Endothelial cell of umbilical vein (primary cell): ENCODE data around the gene DPP10. TPM values are rescaled to one million over a fixed set of nuclear protein-coding genes. Genes with fewer than 3 reads are reported as not detected.

Experiments used
- BruUV-seq: library from RNA; stranded (reverse); fragments of 400-500 nt; replicated peaks from 2 replicates; lab custom pipeline; 2021; lab: Mats Ljungman, UMichigan
- CTCF ChIA-PET: fragments of 300-600, 350-600 bp; sonication (Branson Sonifier 250); formaldehyde crosslinking; loops from one replicate; lab custom pipeline; 2021; ENCODE audit warnings: antibody characterized with exemption, inconsistent platforms; lab: Charles Lee
- POLR2A ChIA-PET: fragments of 300-600, 350-600 bp; sonication (Branson Sonifier 250); formaldehyde crosslinking; loops from one replicate; lab custom pipeline; 2021; ENCODE audit warnings: antibody characterized with exemption, inconsistent platforms; lab: Charles Lee
- DNase-seq: peaks from one replicate; pipeline ENCODE4 v3.0.0-alpha.2; 2011; ENCODE audit warnings: low read depth, low spot score
- FAIRE-seq: peaks from 2 replicates; lab custom pipeline; 2011; peaks lifted over from hg19 to GRCh38; lab: Jason Lieb, UNC
- H2AFZ ChIP-seq: 2 replicates; pipeline ENCODE4 v1.6.0; 2012; ENCODE audit warnings: low read depth, low read length, control low read depth, inconsistent platforms
- H3K27ac ChIP-seq: 2 replicates; pipeline ENCODE4 v1.5.1; 2011; ENCODE audit warnings: low read depth, mild to moderate bottlenecking, control low read depth, low read length, moderate library complexity; ENCODE audit not compliant: insufficient read depth
- H3K27me3 ChIP-seq, 2 experiments: 2 replicates each; pipeline versions ENCODE4 v1.6.0 to v1.6.1; 2011; ENCODE audit warnings: low read length in 2 of 2, mixed read lengths in 1 of 2; ENCODE audit not compliant: control insufficient read depth in 2 of 2, insufficient read depth in 2 of 2
- H3K36me3 ChIP-seq, 2 experiments: 2 replicates in 1 of 2; 3 replicates in 1 of 2; pipeline ENCODE4 v1.5.1; 2011; ENCODE audit warnings: low read length in 2 of 2, mild to moderate bottlenecking in 1 of 2, moderate library complexity in 1 of 2; ENCODE audit not compliant: control insufficient read depth in 2 of 2, insufficient read depth in 2 of 2; ENCODE audit errors: extremely low read depth in 1 of 2
- H3K4me1 ChIP-seq: 3 replicates; pipeline ENCODE4 v1.5.1; 2011; ENCODE audit warnings: mild to moderate bottlenecking, low read length; ENCODE audit not compliant: control insufficient read depth, insufficient read depth; ENCODE audit errors: extremely low read depth
- H3K4me2 ChIP-seq: 2 replicates; pipeline ENCODE4 v1.6.1; 2011; ENCODE audit warnings: low read length, control low read depth, mixed read lengths; ENCODE audit not compliant: insufficient read depth
- H3K4me3 ChIP-seq, 3 experiments: fragments of 200-600 bp in 1 of 3; sonication (generic), shearing (Covaris generic) in 1 of 3; replicated peaks in 1 of 3; 2 replicates each; pipeline ENCODE4 v1.5.1; 2011 to 2016; ENCODE audit warnings: control low read depth in 3 of 3, low read length in 3 of 3, mild to moderate bottlenecking in 2 of 3, inconsistent platforms in 1 of 3, low read depth in 1 of 3, moderate library complexity in 1 of 3; ENCODE audit not compliant: insufficient read depth in 1 of 3
- H3K79me2 ChIP-seq: 2 replicates; pipeline ENCODE4 v1.6.0; 2012; ENCODE audit warnings: low read length, inconsistent platforms; ENCODE audit not compliant: control insufficient read depth, insufficient read depth
- H3K9ac ChIP-seq: replicated peaks from 2 replicates; pipeline ENCODE3; 2011; ENCODE audit warnings: low read length, control low read depth; ENCODE audit not compliant: insufficient read depth; ENCODE audit errors: extremely low read depth
- H3K9me1 ChIP-seq: replicated peaks from 3 replicates; pipeline ENCODE4 v1.6.0; 2011; ENCODE audit warnings: mild to moderate bottlenecking, low read length; ENCODE audit not compliant: control insufficient read depth, insufficient read depth; ENCODE audit errors: extremely low read depth
- H3K9me3 ChIP-seq: replicated peaks from 2 replicates; pipeline ENCODE4 v1.5.1; 2012; ENCODE audit warnings: low read length, inconsistent platforms; ENCODE audit not compliant: control insufficient read depth, insufficient read depth
- H4K20me1 ChIP-seq: replicated peaks from 2 replicates; pipeline ENCODE3; 2011; ENCODE audit warnings: mild to moderate bottlenecking, low read length; ENCODE audit not compliant: control insufficient read depth, insufficient read depth; ENCODE audit errors: extremely low read depth
- EZH2 ChIP-seq: IDR thresholded peaks from 2 replicates; pipeline ENCODE4 v1.6.1; 2012; ENCODE audit warnings: borderline replicate concordance, low read depth, mild to moderate bottlenecking, moderate library complexity, low read length, inconsistent platforms; ENCODE audit not compliant: severe bottlenecking
- FOS ChIP-seq: IDR thresholded peaks from 2 replicates; pipeline ENCODE4 v1.6.1; 2011; ENCODE audit warnings: mild to moderate bottlenecking, low read length, moderate library complexity, borderline replicate concordance; ENCODE audit not compliant: insufficient read depth
- GATA2 ChIP-seq: IDR thresholded peaks from 2 replicates; pipeline ENCODE4 v1.7.0; 2011; ENCODE audit warnings: low read depth, mild to moderate bottlenecking, moderate library complexity, mixed read lengths, low read length; ENCODE audit not compliant: insufficient read length, insufficient read depth
- JUN ChIP-seq: IDR thresholded peaks from 2 replicates; pipeline ENCODE4 v1.6.1; 2011; ENCODE audit warnings: borderline replicate concordance, low read depth; ENCODE audit not compliant: insufficient read length, insufficient read depth
- MYC ChIP-seq: IDR thresholded peaks from one replicate; pipeline ENCODE4 v1.6.1; 2011; ENCODE audit warnings: mild to moderate bottlenecking, low read depth, low read length
- POLR2A ChIP-seq: IDR thresholded peaks from 2 replicates; pipeline ENCODE4 v1.6.1; 2012; ENCODE audit warnings: low read depth, mild to moderate bottlenecking, control low read depth, low read length
- POLR2AphosphoS5 ChIP-seq: IDR thresholded peaks from 2 replicates; pipeline ENCODE4 v1.6.1; 2012; ENCODE audit warnings: low read depth, mild to moderate bottlenecking, control low read depth, low read length, moderate library complexity; ENCODE audit not compliant: insufficient read depth
- dilution Hi-C: fragments of 300-500 bp; cut with MboI; formaldehyde crosslinking; loops from one replicate; pipeline ENCODE4 v1.15.0; 2019; ENCODE audit warnings: low sequenced_read_pairs; ENCODE audit not compliant: extremely low pct_ligation_motif_present
- intact Hi-C: fragments of 100-400 bp; cut with micrococcal nuclease; formaldehyde crosslinking; loops from one replicate; pipeline ENCODE4 v1.10.0; 2022
- polyA plus RNA-seq, 4 experiments: library from polyadenylated mRNA; depleted of rRNA in 3 of 4; stranded (reverse) in 3 of 4; unstranded in 1 of 4; fragments of >200 nt; gene quantifications; 2 replicates each; pipeline versions ENCODE4 v1.2.1 to v1.2.3, GENCODE V29; 2011 to 2012; ENCODE audit warnings: missing spikeins in 1 of 4
- total RNA-seq: library from RNA; stranded (reverse); gene quantifications from 2 replicates; pipeline ENCODE4 v1.2.3, GENCODE V29; 2021
- TF ChIP-seq, protein P1 (sequence below): IDR thresholded peaks from 2 replicates; pipeline ENCODE4 v1.6.1; 2011; ENCODE audit not compliant: insufficient read depth, insufficient read length
- TF ChIP-seq, protein P2 (sequence below), 2 donors: IDR thresholded peaks; 1 replicate in 1 of 2; 2 replicates in 1 of 2; pipeline ENCODE4 v1.5.1; 2011; ENCODE audit warnings: low read length in 2 of 2, mild to moderate bottlenecking in 2 of 2, moderate library complexity in 2 of 2, control low read depth in 1 of 2, inconsistent platforms in 1 of 2, low read depth in 1 of 2; ENCODE audit not compliant: insufficient read depth in 1 of 2; ENCODE audit errors: extremely low read depth in 1 of 2

The DPP10 gene
- total and polyA plus RNA-seq, 2 donors (not counting 3 experiments of a cell fraction or from before 2014, with no cell fraction given), result not detected

DNA sequence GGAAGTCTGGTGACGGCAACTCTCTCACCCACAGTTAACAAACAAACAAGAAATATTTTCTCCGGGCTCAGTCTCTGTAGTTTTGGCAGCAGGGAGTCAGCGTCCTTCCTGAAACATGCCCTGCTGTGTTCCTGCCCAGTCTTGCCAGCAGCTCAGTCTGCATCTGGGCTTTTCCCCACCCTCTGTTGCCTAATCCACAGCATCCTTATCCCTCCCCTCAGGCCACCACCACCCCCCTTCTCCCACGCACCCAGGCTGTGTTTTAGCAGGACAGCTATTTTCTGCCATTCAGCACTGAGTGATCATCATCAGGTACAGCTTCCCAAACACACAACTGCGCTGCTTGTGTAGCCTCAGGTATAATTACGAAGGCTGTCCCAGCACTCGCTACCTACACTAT is 168.2 kb downstream of the DPP10 start:
- ChIA-PET CTCF (no interaction called here), POLR2A (no interaction called here)
- peaks cover 2% of the 10 kb centered on the region for H3K9me3 ChIP-seq
- H4K20me1 ChIP-seq, result no peaks in the 10 kb centered on the region
- no peak overlapping the region for H3K4me3 ChIP-seq
- no peaks in the 10 kb centered on the region for H3K79me2 ChIP-seq
- no peaks in the 10 kb centered on the region for H3K36me3 ChIP-seq
- no peaks in the 10 kb centered on the region for H3K27me3 ChIP-seq
- dilution Hi-C loops, result no loop called here
- no peak for TF ChIP-seq EZH2
- no peak for TF ChIP-seq POLR2AphosphoS5
- TF ChIP-seq MYC, result no peak
- no peak for TF ChIP-seq FOS
- TF ChIP-seq, protein P1, sequence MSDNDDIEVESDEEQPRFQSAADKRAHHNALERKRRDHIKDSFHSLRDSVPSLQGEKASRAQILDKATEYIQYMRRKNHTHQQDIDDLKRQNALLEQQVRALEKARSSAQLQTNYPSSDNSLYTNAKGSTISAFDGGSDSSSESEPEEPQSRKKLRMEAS, result no peak
- no peak for TF ChIP-seq POLR2A
- TF ChIP-seq, protein P2, sequence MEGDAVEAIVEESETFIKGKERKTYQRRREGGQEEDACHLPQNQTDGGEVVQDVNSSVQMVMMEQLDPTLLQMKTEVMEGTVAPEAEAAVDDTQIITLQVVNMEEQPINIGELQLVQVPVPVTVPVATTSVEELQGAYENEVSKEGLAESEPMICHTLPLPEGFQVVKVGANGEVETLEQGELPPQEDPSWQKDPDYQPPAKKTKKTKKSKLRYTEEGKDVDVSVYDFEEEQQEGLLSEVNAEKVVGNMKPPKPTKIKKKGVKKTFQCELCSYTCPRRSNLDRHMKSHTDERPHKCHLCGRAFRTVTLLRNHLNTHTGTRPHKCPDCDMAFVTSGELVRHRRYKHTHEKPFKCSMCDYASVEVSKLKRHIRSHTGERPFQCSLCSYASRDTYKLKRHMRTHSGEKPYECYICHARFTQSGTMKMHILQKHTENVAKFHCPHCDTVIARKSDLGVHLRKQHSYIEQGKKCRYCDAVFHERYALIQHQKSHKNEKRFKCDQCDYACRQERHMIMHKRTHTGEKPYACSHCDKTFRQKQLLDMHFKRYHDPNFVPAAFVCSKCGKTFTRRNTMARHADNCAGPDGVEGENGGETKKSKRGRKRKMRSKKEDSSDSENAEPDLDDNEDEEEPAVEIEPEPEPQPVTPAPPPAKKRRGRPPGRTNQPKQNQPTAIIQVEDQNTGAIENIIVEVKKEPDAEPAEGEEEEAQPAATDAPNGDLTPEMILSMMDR (IDR thresholded peaks at IDR 0.05; ENCODE audit: extremely low read depth in 1 of 2, insufficient read depth in 1 of 2, low read depth in 1 of 2, low read length in 2 of 2), result no peak
- no peak for TF ChIP-seq JUN
- TF ChIP-seq GATA2, result no peak
- no peaks in the 10 kb centered on the region for H3K9me1 ChIP-seq
- no TSS peak for BruUV-seq
- intact Hi-C loops, result no loop called here
- H3K4me1 ChIP-seq, result no peaks in the 10 kb centered on the region
- FAIRE-seq (no peak), DNase-seq (no peak)
- no peak overlapping the region for H3K4me2 ChIP-seq
- H2AFZ ChIP-seq, result no peak overlapping the region
- H3K27ac ChIP-seq, result no peak overlapping the region
- no peak overlapping the region for H3K9ac ChIP-seq
